ENCODE results near the gene POLN. TPM values are rescaled to one million over a fixed set of nuclear protein-coding genes. Genes with fewer than 3 reads are reported as not detected.

POLN gene
- polyA plus RNA-seq, 2 of the 4 experiments (the other 2 are of a cell fraction), result 2.4 to 2.9 TPM

- H3K4me2 ChIP-seq, result no peak overlapping the region
- CTCF ChIA-PET, result no interaction called here
- 67% methylated on average over 6 of the region's 9 CpGs for WGBS (ENCODE audit: missing lambda C conversion rate)
- POLR2A ChIA-PET, result no interaction called here
- ATAC-seq, result no peak
- no peak for FAIRE-seq
- H3K4me3 ChIP-seq, result no peak overlapping the region
- TF ChIP-seq ATOH8 (CRISPR knock-in tag; IDR thresholded peaks at IDR 0.05; ENCODE audit: low read depth) (no peak), CTCF (IDR thresholded peaks at IDR 0.05) (no peak), HDAC2 (IDR thresholded peaks at IDR 0.05) (no peak), ZC3H11A (IDR thresholded peaks at IDR 0.05) (no peak), KDM5A (IDR thresholded peaks at IDR 0.05) (no peak), EHF (CRISPR knock-in tag; IDR thresholded peaks at IDR 0.05) (no peak), ZFP36 (IDR thresholded peaks at IDR 0.05; ENCODE audit: borderline replicate concordance, partially characterized antibody) (no peak), CEBPB (IDR thresholded peaks at IDR 0.05) (no peak), ZSCAN20 (CRISPR knock-in tag; IDR thresholded peaks at IDR 0.05) (no peak), HMGXB4 (CRISPR knock-in tag; IDR thresholded peaks at IDR 0.05; ENCODE audit: borderline replicate concordance) (no peak), REST (IDR thresholded peaks at IDR 0.05) (no peak), BCL3 (IDR thresholded peaks at IDR 0.05) (no peak), JUN (IDR thresholded peaks at IDR 0.05) (no peak), FOSL2 (IDR thresholded peaks at IDR 0.05) (no peak), FOSL2 (CRISPR knock-in tag; IDR thresholded peaks at IDR 0.05) (no peak), POLR2AphosphoS2 (conservative IDR thresholded peaks at IDR 0.05; ENCODE audit: low read length) (no peak), HOXB5 (CRISPR knock-in tag; IDR thresholded peaks at IDR 0.05) (no peak), E2F6 (IDR thresholded peaks at IDR 0.05; ENCODE audit: borderline replicate concordance, low read depth) (no peak), KDM1A (IDR thresholded peaks at IDR 0.05; ENCODE audit: low read depth) (no peak), CBX2 (IDR thresholded peaks at IDR 0.05; ENCODE audit: borderline replicate concordance, low read depth) (no peak)
- no peak for DNase-seq (ENCODE audit: low read depth in 1 of 2, low spot score in 1 of 2)
- no peaks in the 10 kb centered on the region for H3K9me3 ChIP-seq
- H3K4me1 ChIP-seq, result no peaks in the 10 kb centered on the region
- no peak overlapping the region for H3K27ac ChIP-seq
Measured at GRCh38 chr4:2076908-2077536, 164.9 kb downstream of the POLN start.
